ENCODE measurements around the gene FAM177A1. TPM values are rescaled to one million over a fixed set of nuclear protein-coding genes. Genes with fewer than 3 reads are reported as not detected.
"Not testable (repeated sequence)": the region's sequence is repeated elsewhere in the genome, so short reads cannot be mapped to it uniquely, and the experiment has no call there.

Gene FAM177A1
- total and polyA plus RNA-seq, 11 donors: 56.3 to 129 (median 97.1) TPM

- WGBS, 4 donors: 89 to 96% (median 93%) methylated on average over 2 of the region's 2 CpGs
- no peak for ATAC-seq
- no peak overlapping the region for H3K27ac ChIP-seq
These were observed 42.4 kb downstream of the FAM177A1 start for GRCh38 chr14:35088514-35088913.

GRCh38 chr14:35094645-35095044, 48.6 kb downstream of the FAM177A1 start:
- ATAC-seq; H3K4me1 ChIP-seq; DNase-seq; H3K27me3 ChIP-seq; H3K27ac ChIP-seq; H3K4me3 ChIP-seq; intact Hi-C loops (cut with DNase I); H3K9me3 ChIP-seq: not testable (repeated sequence)
- 87 to 98% (median 98%) methylated on average over 6 of the region's 6 CpGs for WGBS, 4 donors
- H3K36me3 ChIP-seq: peaks cover 0 to 100% (median 99%) of the 10 kb centered on the region in 9 donors

More at GRCh38 chr14:35088514-35088913, 42.4 kb downstream of the FAM177A1 start:
- H3K4me3 ChIP-seq: no peak overlapping the region
- intact Hi-C loops (cut with DNase I): no loop called here
- no peak for DNase-seq
- H3K4me1 ChIP-seq: no peaks in the 10 kb centered on the region
- H3K36me3 ChIP-seq: peaks cover 0 to 100% (median 99%) of the 10 kb centered on the region in 9 donors
- TF ChIP-seq POLR2A (IDR thresholded peaks at IDR 0.05) (no peak), CTCF (IDR thresholded peaks at IDR 0.05) (no peak)
- no peaks in the 10 kb centered on the region for H3K27me3 ChIP-seq
- no peaks in the 10 kb centered on the region for H3K9me3 ChIP-seq

DNA sequence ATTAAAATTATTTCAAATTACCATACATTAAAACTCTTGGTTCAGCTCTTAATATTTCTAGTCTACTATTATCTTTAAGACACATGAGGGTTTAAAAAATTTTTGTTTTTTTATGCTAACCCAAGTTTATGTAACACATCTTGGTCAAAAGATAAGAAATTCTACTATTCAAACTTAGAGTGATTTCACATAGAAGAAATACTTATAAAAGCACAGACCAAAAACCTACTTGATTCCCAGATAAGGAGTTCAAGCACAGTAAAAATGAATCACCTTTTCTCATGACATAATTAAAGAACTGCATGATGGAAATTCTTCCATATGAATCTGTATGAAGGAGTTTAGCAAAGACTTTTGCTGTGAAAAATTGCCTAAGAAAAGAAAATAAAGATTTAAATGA, 61.8 kb downstream of the FAM177A1 start:
- ATAC-seq: no peak
- no peak for DNase-seq
- H3K27ac ChIP-seq: no peak overlapping the region
- H3K27me3 ChIP-seq: no peaks in the 10 kb centered on the region
- no peak overlapping the region for H3K4me3 ChIP-seq
- intact Hi-C loops (cut with DNase I): no loop called here
- TF ChIP-seq CTCF (IDR thresholded peaks at IDR 0.05) (no peak), POLR2A (IDR thresholded peaks at IDR 0.05) (no peak)
- peaks cover 0 to 100% (median 97%) of the 10 kb centered on the region in 9 donors for H3K36me3 ChIP-seq
- no peaks in the 10 kb centered on the region for H3K4me1 ChIP-seq
- peaks cover 0 to 10% (median 0%) of the 10 kb centered on the region in 12 donors for H3K9me3 ChIP-seq

DNA sequence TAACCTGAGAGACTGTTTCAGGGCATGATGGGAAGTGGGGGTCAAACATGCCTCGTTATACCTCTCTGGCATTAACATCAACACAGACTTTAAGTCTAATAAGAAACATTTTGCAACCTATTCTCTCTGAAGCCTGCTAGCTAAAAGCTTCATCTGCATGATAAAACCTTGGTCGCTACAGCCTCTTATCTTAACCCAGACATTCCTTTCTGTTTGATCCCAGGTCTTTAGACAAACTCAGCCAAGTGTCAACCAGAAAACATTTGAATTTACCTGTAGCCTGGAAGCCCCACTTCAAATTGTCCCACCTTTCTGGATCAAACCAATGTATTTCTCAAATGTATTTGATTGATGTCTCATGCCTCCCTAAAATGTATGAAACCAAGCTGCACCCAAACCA, 66.6 kb downstream of the FAM177A1 start:
- WGBS, 4 donors: 63 to 89% (median 78%) methylated on average over 2 of the region's 2 CpGs

More for the DNA sequence above, 66.6 kb downstream of the FAM177A1 start:
- TF ChIP-seq POLR2A (IDR thresholded peaks at IDR 0.05) (no peak), CTCF (IDR thresholded peaks at IDR 0.05) (no peak)
- H3K27me3 ChIP-seq: no peaks in the 10 kb centered on the region
- H3K27ac ChIP-seq: no peak overlapping the region
- ATAC-seq: no peak
- no peak overlapping the region for H3K4me3 ChIP-seq
- intact Hi-C loops (cut with DNase I): no loop called here
- peaks cover 0 to under 1% (median 0%) of the 10 kb centered on the region in 12 donors for H3K4me1 ChIP-seq
- peaks cover 0 to 10% (median 0%) of the 10 kb centered on the region in 12 donors for H3K9me3 ChIP-seq
- peaks cover 0 to 98% (median 89%) of the 10 kb centered on the region in 9 donors for H3K36me3 ChIP-seq
- no peak for DNase-seq

All from heart left ventricle (tissue), 16 donors.